Activated CD8-positive, alpha-beta memory T cell treated with anti-CD3 and anti-CD28 coated beads, Interleukin-2, amount 50 U/mL, for 24 hours (primary cell): ENCODE measurements around the gene KLF9.

Source experiments
- DNase-seq: peaks from one replicate; pipeline ENCODE4 v3.0.0-alpha.2; 2020; ENCODE audit errors: extremely low read depth

The KLF9 gene

GRCh38 chr9:70413799-70414775, at the start of gene KLF9:
Gene KLF9, minus strand, starts transcription at chr9:70414657. Its CDS starts 1,294 bp downstream, at chr9:70413363.
- peak; percentile 87 for DNase-seq

- DNase-seq = no peak
These were observed 49.4 kb upstream of the KLF9 start for GRCh38 chr9:70463877-70464276.

GRCh38 chr9:70462300-70462699, 47.8 kb upstream of the KLF9 start:
- no peak for DNase-seq

- DNase-seq = no peak
These were observed 42.8 kb upstream of the KLF9 start for GRCh38 chr9:70457235-70457634.

GRCh38 chr9:70455993-70456704, 41.7 kb upstream of the KLF9 start:
- no peak for DNase-seq

GRCh38 chr9:70452365-70452764, 37.9 kb upstream of the KLF9 start:
- DNase-seq = no peak

- DNase-seq = no peak
These were observed 37.3 kb upstream of the KLF9 start for GRCh38 chr9:70451765-70452164.

GRCh38 chr9:70450738-70451137, 36.3 kb upstream of the KLF9 start:
- DNase-seq = no peak

GRCh38 chr9:70449461-70449860, 35.0 kb upstream of the KLF9 start:
- no peak for DNase-seq

- DNase-seq = no peak
These were observed 34.5 kb upstream of the KLF9 start for GRCh38 chr9:70448919-70449318.

GRCh38 chr9:70444904-70445303, 30.4 kb upstream of the KLF9 start:
- no peak for DNase-seq

GRCh38 chr9:70442328-70442848, 27.9 kb upstream of the KLF9 start:
- no peak for DNase-seq

- no peak for DNase-seq
These were observed 27.2 kb upstream of the KLF9 start for GRCh38 chr9:70441622-70442021.

GRCh38 chr9:70439991-70440706, 25.7 kb upstream of the KLF9 start:
- DNase-seq = no peak

- DNase-seq = no peak
These were observed 24.0 kb upstream of the KLF9 start for GRCh38 chr9:70438341-70438928.

GRCh38 chr9:70435948-70436347, 21.5 kb upstream of the KLF9 start:
- DNase-seq = no peak

- no peak for DNase-seq
These were observed 15.4 kb upstream of the KLF9 start for GRCh38 chr9:70429899-70430298.

- DNase-seq = no peak
These were observed 14.3 kb upstream of the KLF9 start for GRCh38 chr9:70428781-70429180.

- DNase-seq = no peak
These were observed 12.9 kb upstream of the KLF9 start for GRCh38 chr9:70427161-70427945.

GRCh38 chr9:70425192-70425591, 10.7 kb upstream of the KLF9 start:
- DNase-seq = no peak
